T-helper 2 cell treated with Interferon-gamma antibody and Interleukin-4, amounts not matched to agents 5 μg/mL and 100 μg/mL, for 36 hours (primary cell): ENCODE results near the gene NEK10.

Source experiments
- DNase-seq: peaks from one replicate; pipeline ENCODE4 v3.0.0; 2021; ENCODE audit warnings: low spot score
- H3K27ac Mint-ChIP-seq: one replicate; pipeline ENCODE4 v1.8.0; 2021; ENCODE audit warnings: mild to moderate bottlenecking, mixed read lengths
- H3K27me3 Mint-ChIP-seq: one replicate; pipeline ENCODE4 v1.8.0; 2021; ENCODE audit warnings: low read depth, mixed read lengths
- H3K36me3 Mint-ChIP-seq: one replicate; pipeline ENCODE4 v1.8.0; 2021; ENCODE audit warnings: low read depth, mixed read lengths
- H3K4me1 Mint-ChIP-seq: one replicate; pipeline ENCODE4 v1.8.0; 2021; ENCODE audit warnings: low read depth, mixed read lengths
- H3K4me3 Mint-ChIP-seq: one replicate; pipeline ENCODE4 v1.8.0; 2022; ENCODE audit warnings: mild to moderate bottlenecking, moderate library complexity, mixed read lengths
- H3K9me3 Mint-ChIP-seq: one replicate; pipeline ENCODE4 v1.8.0; 2021; ENCODE audit warnings: mixed read lengths

The NEK10 gene

DNA sequence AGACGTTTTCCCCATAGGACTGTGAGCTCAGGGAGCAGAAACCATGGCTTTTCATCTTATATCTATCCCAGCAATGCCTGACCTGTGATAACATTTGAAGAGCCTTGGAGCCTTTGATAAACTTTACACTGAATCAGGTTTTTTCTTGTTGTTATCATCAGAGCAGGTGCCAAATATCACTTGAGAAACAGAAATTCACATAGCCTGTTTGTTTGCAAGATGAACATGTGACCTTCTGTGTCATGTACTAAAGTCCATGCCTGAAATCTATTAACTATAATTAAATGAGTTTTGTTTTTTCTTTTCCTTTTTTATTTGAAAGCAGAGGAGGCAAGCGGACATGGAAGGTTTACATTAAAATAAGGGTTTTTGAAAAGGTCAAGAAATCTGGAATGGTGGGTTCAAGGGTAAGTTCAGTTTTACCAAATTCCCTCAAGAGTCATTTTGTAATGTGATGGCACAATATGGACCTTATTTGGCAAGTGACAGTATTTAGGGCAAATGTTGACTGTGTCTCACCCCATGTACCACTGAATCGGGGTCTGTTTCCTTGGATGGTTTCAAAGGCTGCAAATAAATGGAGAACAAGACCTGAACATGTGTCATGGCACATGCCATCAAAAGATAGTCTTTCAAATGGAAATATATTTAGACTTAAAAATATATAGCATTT lies 90.7 kb downstream of the NEK10 start:
- no peak overlapping the region for H3K27ac Mint-ChIP-seq
- H3K4me1 Mint-ChIP-seq = no peaks in the 10 kb centered on the region
- no peak overlapping the region for H3K4me3 Mint-ChIP-seq
- H3K27me3 Mint-ChIP-seq = no peaks in the 10 kb centered on the region
- H3K9me3 Mint-ChIP-seq = no peaks in the 10 kb centered on the region
- DNase-seq = no peak
- no peaks in the 10 kb centered on the region for H3K36me3 Mint-ChIP-seq

DNA sequence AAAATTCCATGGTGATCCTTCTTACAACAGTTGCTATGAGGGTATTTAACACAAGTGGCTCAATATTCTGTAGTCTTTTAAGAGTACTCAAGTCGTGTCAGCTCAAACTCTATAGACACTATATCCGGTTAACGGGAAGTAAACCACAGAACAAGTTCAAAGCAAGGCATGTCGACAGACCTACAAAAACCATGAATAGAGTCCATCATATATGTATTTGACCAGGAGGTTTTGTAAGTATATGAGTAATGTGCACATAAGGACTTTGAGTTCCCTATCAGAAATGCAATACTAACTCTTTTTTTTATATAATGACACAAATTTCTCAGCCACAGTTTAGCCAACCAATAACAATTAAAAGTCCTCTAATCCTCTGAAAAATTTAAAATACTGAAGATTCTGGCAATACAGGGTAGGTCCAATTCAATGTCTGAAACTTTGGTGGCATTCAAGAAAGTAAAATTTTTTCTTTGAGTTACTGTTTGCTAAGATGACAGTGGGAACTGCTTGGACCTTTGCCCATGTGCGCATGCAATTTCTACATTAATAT lies 93.7 kb downstream of the NEK10 start:
- no peak overlapping the region for H3K4me3 Mint-ChIP-seq
- H3K36me3 Mint-ChIP-seq = no peaks in the 10 kb centered on the region
- DNase-seq = no peak
- H3K27ac Mint-ChIP-seq = no peak overlapping the region
- H3K9me3 Mint-ChIP-seq = no peaks in the 10 kb centered on the region
- H3K27me3 Mint-ChIP-seq = no peaks in the 10 kb centered on the region
- no peaks in the 10 kb centered on the region for H3K4me1 Mint-ChIP-seq

DNA sequence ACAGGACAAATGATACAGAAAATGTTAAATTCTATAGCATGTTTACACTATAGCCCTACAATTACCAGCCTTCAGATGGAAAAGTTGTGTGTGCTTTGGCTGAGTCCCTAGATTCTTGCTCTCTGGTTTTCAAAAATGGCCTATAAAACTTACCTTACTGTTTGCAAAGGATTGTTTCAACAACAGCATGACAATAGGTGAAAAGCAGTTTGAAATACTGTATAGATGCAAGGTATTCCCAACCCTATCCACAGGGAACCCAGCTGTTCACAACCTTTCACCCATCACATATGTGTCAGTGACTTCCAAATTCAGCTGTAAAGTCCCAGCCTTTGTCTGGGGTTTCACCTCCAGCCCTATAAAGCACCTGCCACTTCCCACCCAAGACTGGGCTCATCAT lies 97.3 kb downstream of the NEK10 start:
- H3K4me3 Mint-ChIP-seq = no peak overlapping the region
- H3K9me3 Mint-ChIP-seq = no peaks in the 10 kb centered on the region
- H3K4me1 Mint-ChIP-seq = no peaks in the 10 kb centered on the region
- H3K36me3 Mint-ChIP-seq = no peaks in the 10 kb centered on the region
- H3K27ac Mint-ChIP-seq = no peak overlapping the region
- H3K27me3 Mint-ChIP-seq = no peaks in the 10 kb centered on the region
- DNase-seq = no peak

GRCh38 chr3:27254896-27255295 lies 114.3 kb downstream of the NEK10 start:
- Mint-ChIP-seq H3K4me3 (no peak overlapping the region), H3K27ac (no peak overlapping the region), H3K9me3 (no peaks in the 10 kb centered on the region), H3K4me1 (no peaks in the 10 kb centered on the region), H3K36me3 (no peaks in the 10 kb centered on the region), H3K27me3 (peaks cover 7% of the 10 kb centered on the region)
- no peak for DNase-seq

GRCh38 chr3:27253831-27254230 lies 115.4 kb downstream of the NEK10 start:
- H3K4me3 Mint-ChIP-seq = no peak overlapping the region
- no peak for DNase-seq
- H3K9me3 Mint-ChIP-seq = no peaks in the 10 kb centered on the region
- no peaks in the 10 kb centered on the region for H3K4me1 Mint-ChIP-seq
- H3K36me3 Mint-ChIP-seq = no peaks in the 10 kb centered on the region
- no peak overlapping the region for H3K27ac Mint-ChIP-seq
- H3K27me3 Mint-ChIP-seq = peaks cover 7% of the 10 kb centered on the region

- H3K4me3 Mint-ChIP-seq = no peak overlapping the region
- DNase-seq = no peak
- no peaks in the 10 kb centered on the region for H3K36me3 Mint-ChIP-seq
- no peak overlapping the region for H3K27ac Mint-ChIP-seq
- no peaks in the 10 kb centered on the region for H3K4me1 Mint-ChIP-seq
- no peaks in the 10 kb centered on the region for H3K9me3 Mint-ChIP-seq
- peaks cover 7% of the 10 kb centered on the region for H3K27me3 Mint-ChIP-seq
Observed at GRCh38 chr3:27253391-27253790, 115.8 kb downstream of the NEK10 start.

DNA sequence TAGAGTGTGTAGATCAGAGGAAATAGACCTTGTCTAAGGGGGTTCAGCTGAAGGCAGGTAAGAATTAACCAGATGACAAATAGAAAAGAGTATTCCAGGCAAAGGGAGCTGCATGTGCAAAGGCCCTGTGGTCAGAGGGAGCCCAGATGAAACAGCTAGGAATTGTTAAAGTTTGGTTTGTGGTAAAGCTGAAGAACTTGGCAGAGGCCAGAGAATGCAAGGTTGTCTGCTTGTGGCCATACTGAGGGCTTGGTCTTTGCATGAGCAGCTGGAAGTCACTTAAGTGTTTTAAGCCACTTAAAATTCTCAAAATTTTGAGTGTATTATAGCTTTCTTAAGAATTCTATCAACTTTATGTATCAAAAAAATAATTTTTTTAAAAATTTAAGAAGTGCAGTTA lies 116.5 kb downstream of the NEK10 start:
- H3K4me3 Mint-ChIP-seq = no peak overlapping the region
- DNase-seq = no peak
- no peaks in the 10 kb centered on the region for H3K4me1 Mint-ChIP-seq
- no peaks in the 10 kb centered on the region for H3K36me3 Mint-ChIP-seq
- no peaks in the 10 kb centered on the region for H3K9me3 Mint-ChIP-seq
- no peak overlapping the region for H3K27ac Mint-ChIP-seq
- H3K27me3 Mint-ChIP-seq = peaks cover 7% of the 10 kb centered on the region

GRCh38 chr3:27244374-27244773 lies 124.8 kb downstream of the NEK10 start:
- Mint-ChIP-seq H3K27me3 (no peaks in the 10 kb centered on the region), H3K36me3 (no peaks in the 10 kb centered on the region), H3K4me3 (no peak overlapping the region), H3K27ac (no peak overlapping the region), H3K9me3 (peaks cover 3% of the 10 kb centered on the region), H3K4me1 (no peaks in the 10 kb centered on the region)
- no peak for DNase-seq

GRCh38 chr3:27239951-27240350 lies 129.2 kb downstream of the NEK10 start:
- Mint-ChIP-seq H3K4me3 (no peak overlapping the region), H3K9me3 (peaks cover 26% of the 10 kb centered on the region), H3K36me3 (no peaks in the 10 kb centered on the region), H3K4me1 (no peaks in the 10 kb centered on the region), H3K27ac (no peak overlapping the region), H3K27me3 (no peaks in the 10 kb centered on the region)
- DNase-seq = no peak

DNA sequence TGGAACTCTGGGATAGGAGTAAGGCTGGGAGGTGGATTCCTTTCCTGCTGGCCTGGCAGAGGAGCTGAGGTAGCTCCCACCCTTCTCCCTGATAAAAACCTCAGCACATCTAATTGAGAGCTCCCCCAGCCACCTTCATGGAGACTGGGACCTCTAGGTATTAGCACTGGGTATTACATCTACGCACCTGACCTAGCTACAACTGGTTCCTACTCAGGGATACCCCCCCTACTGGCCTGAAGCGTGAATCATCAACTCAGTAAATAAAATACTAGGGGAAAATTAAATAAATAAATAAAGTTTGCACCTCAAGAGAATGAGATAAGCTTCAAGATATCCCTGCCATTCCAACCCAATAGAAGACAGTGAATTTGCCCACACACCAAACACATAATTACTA lies 140.4 kb downstream of the NEK10 start:
- H3K36me3 Mint-ChIP-seq = no peaks in the 10 kb centered on the region
- no peaks in the 10 kb centered on the region for H3K27me3 Mint-ChIP-seq
- H3K4me1 Mint-ChIP-seq = peaks cover 3% of the 10 kb centered on the region
- DNase-seq = no peak
- no peak overlapping the region for H3K27ac Mint-ChIP-seq
- peaks cover 18% of the 10 kb centered on the region for H3K9me3 Mint-ChIP-seq
- no peak overlapping the region for H3K4me3 Mint-ChIP-seq

GRCh38 chr3:27224197-27224596 lies 145.0 kb downstream of the NEK10 start:
- Mint-ChIP-seq H3K27me3 (no peaks in the 10 kb centered on the region), H3K4me3 (no peak overlapping the region), H3K4me1 (peaks cover 5% of the 10 kb centered on the region), H3K36me3 (no peaks in the 10 kb centered on the region), H3K27ac (no peak overlapping the region), H3K9me3 (no peaks in the 10 kb centered on the region)
- no peak for DNase-seq

GRCh38 chr3:27221264-27221932 lies 147.8 kb downstream of the NEK10 start:
- H3K9me3 Mint-ChIP-seq = no peaks in the 10 kb centered on the region
- H3K27ac Mint-ChIP-seq = no peak overlapping the region

GRCh38 chr3:27220166-27220565 lies 149.0 kb downstream of the NEK10 start:
- H3K4me3 Mint-ChIP-seq = no peak overlapping the region
- peaks cover 5% of the 10 kb centered on the region for H3K4me1 Mint-ChIP-seq
- H3K9me3 Mint-ChIP-seq = no peaks in the 10 kb centered on the region
- no peak overlapping the region for H3K27ac Mint-ChIP-seq
- H3K27me3 Mint-ChIP-seq = no peaks in the 10 kb centered on the region
- no peaks in the 10 kb centered on the region for H3K36me3 Mint-ChIP-seq
- no peak for DNase-seq

More at GRCh38 chr3:27221264-27221932, 147.8 kb downstream of the NEK10 start:
- DNase-seq = no peak
- H3K36me3 Mint-ChIP-seq = no peaks in the 10 kb centered on the region
- H3K27me3 Mint-ChIP-seq = no peaks in the 10 kb centered on the region
- H3K4me3 Mint-ChIP-seq = no peak overlapping the region
- H3K4me1 Mint-ChIP-seq = peaks cover 5% of the 10 kb centered on the region

DNA sequence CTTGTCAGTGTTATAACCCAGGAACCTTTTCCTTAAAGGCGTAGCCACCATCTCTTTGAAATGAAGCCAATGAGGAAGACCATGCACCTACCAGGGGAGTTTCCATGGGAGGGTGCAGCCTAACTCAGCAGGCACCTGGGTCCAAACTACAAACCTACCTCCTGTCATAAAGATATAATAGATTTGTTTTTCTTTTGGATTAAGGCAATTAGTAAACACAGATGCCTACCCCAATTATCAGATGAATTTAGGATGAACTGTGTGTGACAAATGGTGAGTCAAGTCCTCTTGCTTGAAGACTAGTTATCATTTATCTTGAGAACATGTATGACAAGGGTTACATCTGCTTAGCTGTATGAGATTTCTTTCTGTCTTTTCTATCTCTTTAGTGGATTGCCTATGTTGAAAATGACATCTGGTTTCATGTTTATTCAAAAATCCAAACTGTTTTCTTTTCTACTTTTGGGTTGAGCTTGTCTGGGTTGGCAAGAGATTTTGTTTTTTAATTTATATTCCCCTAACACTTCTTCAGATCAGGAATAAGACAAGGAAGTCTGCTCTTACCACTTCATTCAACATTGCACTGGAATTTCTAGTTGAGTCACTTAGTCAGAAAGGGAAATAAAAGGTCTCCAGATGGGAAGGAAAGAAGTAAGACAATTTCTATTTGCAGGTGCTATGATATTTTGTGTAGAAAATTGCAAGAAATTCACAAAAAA lies 149.9 kb downstream of the NEK10 start:
- Mint-ChIP-seq H3K9me3 (no peaks in the 10 kb centered on the region), H3K27me3 (no peaks in the 10 kb centered on the region), H3K27ac (no peak overlapping the region), H3K4me3 (no peak overlapping the region), H3K36me3 (no peaks in the 10 kb centered on the region), H3K4me1 (peaks cover 5% of the 10 kb centered on the region)
- DNase-seq = no peak
